ENCODE measurements around the gene TMEM266.

- TF ChIP-seq CTCF (IDR thresholded peaks at IDR 0.05; ENCODE audit: insufficient read depth, low read length, poor library complexity, severe bottlenecking) (no peak), EZH2phosphoT487 (conservative IDR thresholded peaks at IDR 0.05; ENCODE audit: low read length) (no peak)
Observed at GRCh38 chr15:76114561-76114960, 54.8 kb downstream of the TMEM266 start.
